Left hindlimb (tissue), 1 donor: Measurements from ENCODE around the gene SNUPN.
A peak's percentile ranks its signal among the peaks of the same experiment; 100 is the strongest.

Source experiments
- DNase-seq: peaks from one replicate; pipeline ENCODE4 v3.0.0-alpha.2; 2018

The SNUPN gene

DNA sequence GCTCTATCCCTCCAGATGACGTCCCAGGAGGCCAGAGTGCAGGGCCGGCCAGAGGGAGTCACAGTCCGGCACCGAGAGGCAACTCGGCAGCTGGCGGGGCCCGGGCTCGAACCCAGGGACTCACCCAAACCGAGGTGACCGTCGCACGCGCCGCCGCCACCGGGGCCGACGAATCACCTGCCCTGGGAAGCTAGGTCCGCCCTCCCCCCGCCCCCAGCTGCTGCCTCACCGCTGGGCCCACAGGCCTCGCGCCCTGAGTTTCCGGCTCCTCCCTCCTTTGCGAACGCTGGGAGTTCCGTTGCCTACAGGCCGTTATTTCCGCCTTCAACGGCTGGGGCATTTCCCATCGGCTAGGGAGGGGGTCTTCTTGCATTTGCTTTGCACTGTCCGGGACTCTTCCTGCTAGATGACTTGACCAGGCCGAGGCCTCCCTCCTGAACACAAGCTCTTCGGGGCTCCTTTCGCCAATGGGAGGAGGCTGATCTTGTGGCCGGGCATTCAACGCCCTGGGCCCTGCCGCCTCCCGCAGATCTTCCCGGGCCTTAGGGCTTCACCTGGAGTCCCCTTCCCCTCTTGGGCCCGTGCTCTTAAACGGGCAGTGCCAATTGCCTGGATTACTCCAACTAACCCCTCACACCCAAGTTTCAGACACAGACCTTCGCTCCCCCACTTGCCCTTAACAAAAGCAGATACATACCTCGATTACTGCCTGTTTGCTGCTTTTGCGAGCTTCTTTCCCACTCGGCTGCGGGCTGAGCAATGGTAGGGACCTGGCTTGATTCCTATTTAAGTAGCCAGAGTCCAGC is at the start of gene SNUPN:
Gene SNUPN (minus strand): TSS at position 184 of the 806 bp plus-strand sequence. CDS start 4,674 bp downstream, outside the sequence.
- peak; percentile 97 for DNase-seq

DNA sequence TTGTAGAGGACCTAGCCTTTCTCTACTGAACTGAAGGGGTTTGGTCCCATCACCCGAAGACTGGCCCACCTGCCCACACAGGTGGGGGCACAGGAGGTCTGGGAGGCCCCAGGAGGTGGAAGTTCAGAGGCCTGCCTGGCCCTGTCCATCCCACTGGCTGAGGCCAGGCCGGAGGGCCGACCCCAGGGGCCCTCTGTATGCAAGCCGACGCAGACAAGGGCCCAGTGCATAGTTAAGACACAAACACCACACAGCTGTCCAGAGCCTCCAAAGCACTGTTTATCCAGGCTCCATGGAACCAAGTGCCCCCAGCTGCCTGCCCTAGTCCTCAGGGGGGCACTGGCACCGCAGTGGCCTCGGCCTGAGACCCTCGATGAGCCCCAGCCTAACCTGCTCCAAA is 48.8 kb upstream of the SNUPN start:
- DNase-seq, result no peak

DNA sequence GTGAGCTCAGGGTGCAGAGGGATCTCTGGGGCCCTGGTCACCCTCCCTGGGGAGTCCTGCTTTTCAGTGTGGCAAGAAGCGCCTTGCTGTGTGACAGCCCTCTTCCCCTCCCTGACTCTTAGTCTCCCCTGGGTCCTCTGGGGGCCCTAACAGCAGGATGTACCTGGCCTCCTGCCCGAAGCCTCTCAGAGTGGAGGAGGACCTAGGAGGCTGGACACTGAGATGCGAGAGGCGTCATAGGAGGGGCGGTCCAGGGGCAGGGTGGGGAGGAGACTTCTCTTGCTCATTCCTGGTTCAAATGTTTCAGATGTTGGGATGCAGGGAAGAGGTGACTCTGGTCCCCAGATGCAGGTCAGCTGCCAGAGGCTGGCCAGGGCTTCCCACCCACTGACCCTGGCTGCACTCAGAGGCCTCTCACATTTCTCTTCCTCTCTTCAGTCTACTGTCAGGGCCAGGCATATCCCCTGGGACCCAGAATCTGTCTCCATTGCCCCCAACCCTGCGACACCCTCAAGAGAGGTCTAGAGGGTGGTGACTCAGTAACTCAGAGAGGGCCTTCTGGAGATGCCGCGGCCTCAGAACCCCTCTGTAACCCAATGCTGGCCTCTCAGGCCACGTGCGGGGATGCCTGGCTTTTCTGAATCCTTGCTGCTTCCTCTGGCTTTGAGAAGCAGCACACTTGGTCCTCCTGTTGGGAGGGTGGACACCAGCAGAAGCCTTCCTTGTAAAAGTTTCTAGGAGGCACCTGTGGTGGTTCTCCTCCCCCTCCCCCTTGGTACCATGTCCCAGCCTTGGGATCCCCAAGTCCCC is 48.1 kb upstream of the SNUPN start:
- peak; percentile 89 for DNase-seq

GRCh38 chr15:75672646-75673425 is 47.3 kb upstream of the SNUPN start:
- peak; percentile 71 for DNase-seq

GRCh38 chr15:75671730-75672602 is 46.4 kb upstream of the SNUPN start:
- no peak for DNase-seq

GRCh38 chr15:75669879-75670212 is 44.3 kb upstream of the SNUPN start:
- DNase-seq, result no peak

DNA sequence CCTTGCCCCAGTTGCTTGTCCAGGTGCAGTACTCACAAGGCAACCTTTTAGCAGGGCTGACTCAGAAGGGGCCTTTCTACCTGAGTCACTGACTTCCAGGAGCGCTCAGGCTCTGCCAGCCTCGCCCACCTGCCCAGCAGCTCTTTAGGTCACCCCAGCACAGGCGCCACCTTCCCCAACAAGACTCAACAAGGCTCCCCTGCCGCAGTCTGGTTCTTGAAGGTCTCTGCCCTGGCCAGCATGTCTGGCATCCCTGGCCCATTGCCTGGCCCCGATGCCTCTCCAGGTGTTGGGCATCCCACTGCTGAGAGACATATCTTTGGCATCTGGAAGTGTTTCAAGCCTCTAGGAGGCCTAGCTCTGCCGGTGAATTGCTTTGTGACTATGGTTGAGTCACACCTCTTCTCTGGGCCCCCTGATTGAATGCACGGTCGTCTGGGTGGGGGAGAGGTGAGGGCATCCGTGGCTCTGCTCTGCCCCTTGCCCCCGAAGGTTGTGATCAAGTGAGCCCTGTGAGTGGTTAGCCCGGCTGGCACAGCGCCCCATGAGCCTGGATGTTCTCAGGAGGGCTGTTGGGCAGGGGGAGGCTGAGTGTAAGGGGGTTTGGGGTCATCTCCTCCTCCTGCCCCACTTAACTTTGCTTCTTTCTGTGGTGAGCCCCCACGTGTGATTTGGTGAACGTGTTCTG is 43.8 kb upstream of the SNUPN start:
- DNase-seq, result no peak

DNA sequence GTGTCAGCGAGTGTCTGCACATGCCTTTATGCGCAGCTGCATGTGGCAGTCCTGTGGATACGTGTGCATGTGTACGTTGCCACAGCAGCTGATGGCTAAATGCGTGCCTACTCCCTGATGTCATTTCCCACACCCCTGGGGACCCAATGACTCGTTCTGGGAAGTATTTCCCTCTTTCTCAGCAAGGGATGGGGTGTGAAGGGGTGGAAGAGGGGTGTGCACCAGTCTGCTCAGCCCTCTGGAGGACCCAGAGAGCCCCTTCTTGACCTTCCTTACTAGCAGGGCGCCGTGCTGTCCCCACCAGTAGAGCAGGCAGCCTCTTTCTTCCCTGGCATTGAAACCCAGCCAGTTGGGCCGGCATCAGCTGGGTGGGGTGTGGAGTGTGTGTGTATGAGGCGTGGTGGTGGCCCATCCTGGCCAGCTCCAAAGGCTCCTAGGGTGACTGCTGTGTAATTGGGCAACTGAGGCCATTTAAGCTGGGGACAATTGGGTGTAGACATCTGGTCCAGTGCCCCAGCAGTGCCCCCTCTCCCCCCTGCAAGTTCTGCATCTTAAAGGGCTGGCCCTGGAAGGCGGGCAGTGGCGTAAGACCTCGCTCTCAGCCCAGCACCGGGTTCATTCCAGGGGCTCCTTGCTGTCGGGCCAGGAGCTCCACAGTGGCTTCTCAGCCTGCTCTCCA is 41.4 kb upstream of the SNUPN start:
- peak; percentile 85 for DNase-seq

- no peak for DNase-seq
Measured at GRCh38 chr15:75663931-75664421, 38.5 kb upstream of the SNUPN start.

DNA sequence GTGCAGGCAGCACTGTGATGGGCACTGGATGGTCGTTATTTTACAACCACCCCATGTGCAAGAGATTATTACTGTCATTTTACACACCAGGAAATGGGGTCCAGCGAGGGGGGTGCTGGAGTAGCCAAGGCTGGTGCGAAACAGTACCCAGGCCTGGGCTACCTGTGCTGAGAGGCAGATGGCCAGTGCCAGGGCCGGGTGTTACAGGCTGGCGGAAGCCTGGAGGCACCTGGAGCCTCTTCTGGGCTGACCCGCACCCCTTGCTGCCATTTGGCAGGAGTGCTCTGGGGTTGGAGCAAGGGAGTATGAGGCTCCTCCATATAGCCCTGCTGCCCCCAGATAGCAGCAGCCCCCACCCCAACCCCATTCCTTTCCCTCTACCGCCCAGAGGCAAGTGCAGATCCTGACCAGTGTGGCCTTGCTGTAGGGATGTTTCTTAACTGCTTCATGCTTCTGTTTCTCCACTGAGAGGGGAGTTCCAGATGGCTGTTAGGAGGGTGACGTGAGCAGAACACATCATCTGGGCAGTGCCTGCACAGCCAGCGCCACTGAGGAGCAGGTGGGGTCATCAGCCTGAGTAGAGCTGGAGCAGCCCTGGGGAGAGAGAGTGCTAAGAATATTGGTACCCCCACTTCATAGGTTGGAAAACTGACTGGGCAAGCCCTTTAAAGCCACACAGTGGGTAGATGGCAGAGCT is 37.4 kb upstream of the SNUPN start:
- DNase-seq, result no peak

DNA sequence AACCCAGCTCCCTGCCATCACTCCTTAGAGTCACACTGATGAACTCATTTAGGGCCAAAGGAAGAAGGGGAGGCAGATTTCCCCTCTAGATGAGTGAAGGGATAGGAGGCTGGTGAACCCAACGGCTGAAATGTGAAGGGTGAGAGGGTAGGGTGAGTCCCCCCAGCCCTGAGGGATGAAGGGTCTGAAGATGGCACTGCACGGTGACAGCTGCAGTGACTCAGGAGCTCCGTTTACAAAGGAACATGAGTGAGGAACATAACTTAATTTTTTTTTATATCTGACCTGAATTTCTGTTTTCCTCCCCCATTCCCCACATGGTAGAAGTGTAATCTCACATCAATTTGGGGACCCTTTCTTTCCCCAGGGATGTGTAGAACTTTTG is 36.2 kb upstream of the SNUPN start:
- no peak for DNase-seq

DNA sequence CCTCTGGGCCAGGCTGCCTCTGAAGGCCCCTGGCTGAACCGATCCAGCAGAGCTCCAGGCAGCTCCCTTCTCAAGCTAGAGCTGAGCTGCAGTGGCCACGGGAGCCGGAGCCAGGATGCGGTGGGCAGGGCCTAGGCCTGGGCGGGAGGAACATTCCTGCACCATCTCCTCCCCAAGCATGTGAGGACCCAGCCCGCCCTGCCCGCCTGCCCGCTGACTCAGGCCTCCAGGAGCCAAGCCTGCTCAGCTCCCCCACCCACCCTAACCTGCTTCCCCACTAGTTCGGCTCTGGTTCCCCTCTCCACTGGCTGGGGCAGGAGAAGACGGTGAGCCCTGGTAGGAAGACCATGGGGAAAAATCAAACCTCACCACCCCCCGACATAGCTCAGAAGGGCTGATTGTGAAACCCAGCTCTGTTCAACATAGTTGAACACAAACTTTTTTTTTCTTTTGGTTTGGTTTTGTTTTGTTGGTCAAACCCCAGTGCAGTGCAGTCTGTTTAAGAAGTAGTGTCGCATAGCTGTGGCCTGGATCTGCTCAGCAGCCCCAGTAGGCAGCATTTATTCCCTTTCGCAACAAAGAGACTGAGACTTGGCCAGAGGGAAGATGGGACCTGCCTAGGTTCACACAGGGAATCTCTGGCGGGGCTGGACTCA is 35.7 kb upstream of the SNUPN start:
- peak; percentile 89 for DNase-seq

DNA sequence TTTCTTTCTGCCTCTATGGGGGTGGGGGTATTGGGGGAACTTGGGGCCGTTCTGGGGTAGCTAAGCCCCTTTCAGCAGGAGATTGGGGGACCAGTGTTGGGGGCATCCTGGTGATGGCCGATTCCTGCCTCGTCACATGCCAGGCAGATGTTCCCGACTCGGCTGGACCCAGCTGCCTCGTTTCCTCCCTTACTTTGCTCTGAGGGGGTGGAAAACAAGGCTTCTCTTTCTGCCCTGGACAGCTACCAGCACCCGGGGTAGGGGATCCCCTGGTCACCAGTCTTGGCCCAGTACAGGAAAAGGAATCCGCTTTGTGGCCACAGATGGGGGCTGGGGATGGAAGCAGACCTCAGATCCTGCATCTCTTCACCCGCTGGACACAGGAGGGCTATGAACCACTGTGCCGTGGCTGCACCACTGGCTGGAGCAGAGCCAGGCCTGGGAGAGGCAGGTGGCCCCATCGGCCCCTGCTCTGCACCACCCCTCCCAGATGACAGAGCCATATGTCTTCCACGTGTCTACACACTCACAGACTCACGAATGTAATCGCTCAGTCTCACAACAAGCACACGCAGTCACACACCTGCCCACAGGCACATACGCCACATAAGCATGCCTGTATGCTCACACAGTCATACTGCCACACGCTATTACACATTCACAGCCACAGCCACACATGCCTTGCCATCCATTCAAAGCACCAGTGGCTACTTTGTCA is 34.6 kb upstream of the SNUPN start:
- DNase-seq, result no peak

- no peak for DNase-seq
Measured at GRCh38 chr15:75659141-75659771, 33.7 kb upstream of the SNUPN start.

GRCh38 chr15:75656813-75657212 is 31.3 kb upstream of the SNUPN start:
- DNase-seq, result no peak

DNA sequence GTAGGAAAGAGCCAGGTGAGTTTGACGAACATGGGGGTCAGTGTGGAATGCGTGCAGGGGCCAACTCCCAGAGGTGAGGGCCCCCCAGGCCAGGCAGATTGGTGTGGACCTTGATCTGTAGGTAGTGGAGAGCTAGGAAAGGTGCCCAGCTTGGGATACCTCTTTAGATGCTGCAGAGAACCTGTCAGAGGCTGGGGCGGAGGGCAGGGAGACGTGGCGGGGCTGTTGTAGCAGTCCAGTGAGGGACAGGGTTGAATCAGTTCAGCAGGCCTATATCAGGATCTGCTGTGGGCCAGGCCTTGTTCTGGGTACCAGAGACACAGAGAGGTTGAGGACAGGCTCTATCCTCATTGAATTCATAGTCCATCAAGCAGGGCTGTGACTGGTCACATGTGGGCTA is 30.8 kb upstream of the SNUPN start:
- no peak for DNase-seq

DNA sequence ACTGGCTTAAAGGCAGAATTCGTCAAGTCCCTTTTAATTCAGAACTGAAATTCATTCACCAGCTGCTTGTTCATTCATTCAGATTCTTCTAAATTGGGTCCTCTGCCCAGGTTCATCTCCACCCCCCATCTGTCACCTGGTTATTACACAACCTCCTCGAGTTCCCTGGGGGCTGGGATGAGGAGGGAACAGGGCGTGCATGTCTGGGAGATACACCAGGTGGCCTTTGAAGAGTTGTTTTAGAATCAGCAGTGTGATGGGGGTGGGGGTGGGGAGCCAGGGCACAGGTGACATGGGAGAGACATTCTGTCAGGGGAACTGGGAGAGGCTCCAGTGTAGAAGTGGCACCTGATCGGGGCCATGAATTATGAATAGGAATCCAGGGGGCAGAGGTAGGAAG is 30.4 kb upstream of the SNUPN start:
- DNase-seq, result no peak

GRCh38 chr15:75654201-75654907 is 28.8 kb upstream of the SNUPN start:
- no peak for DNase-seq
